Psoas muscle (tissue), 8 donors: Measurements from ENCODE around the gene EFCAB11. TPM values are rescaled to one million over a fixed set of nuclear protein-coding genes. Genes with fewer than 3 reads are reported as not detected.
A peak's percentile ranks its signal among the peaks of the same experiment; 100 is the strongest.

Experiments used
- ATAC-seq, 4 donors: fragments of 200-7000 bp; cut with Tn5 transposase; one replicate each; pipeline ENCODE4 v1.9.1; 2020; ENCODE audit warnings: moderate library complexity in 3 of 4, mild to moderate bottlenecking in 2 of 4
- DNase-seq, 2 donors: peaks; one replicate each; pipeline ENCODE4 v3.0.0-alpha.2; 2020
- H3K27ac ChIP-seq: fragments of 200-600 bp; one replicate; pipeline ENCODE4 v1.8.0; 2022
- H3K27me3 ChIP-seq, 3 donors: fragments of 200-600 bp in 1 of 3; one replicate each; pipeline versions ENCODE4 v1.6.1 to v1.8.0; 2013 to 2022; ENCODE audit warnings: low read length in 2 of 3, mild to moderate bottlenecking in 2 of 3, moderate library complexity in 1 of 3; ENCODE audit not compliant: insufficient read depth in 3 of 3
- H3K36me3 ChIP-seq, 2 donors: fragments of 200-600 bp in 1 of 2; one replicate each; pipeline versions ENCODE4 v1.6.1 to v1.8.0; 2013 to 2022; ENCODE audit warnings: low read depth in 1 of 2, mild to moderate bottlenecking in 1 of 2, moderate library complexity in 1 of 2; ENCODE audit not compliant: insufficient read depth in 1 of 2
- H3K4me1 ChIP-seq: fragments of 200-600 bp; one replicate; pipeline ENCODE4 v1.8.0; 2022
- H3K4me3 ChIP-seq: fragments of 200-600 bp; one replicate; pipeline ENCODE4 v1.8.0; 2022; ENCODE audit warnings: mild to moderate bottlenecking
- H3K9me3 ChIP-seq: fragments of 200-600 bp; one replicate; pipeline ENCODE4 v1.8.0; 2022
- CTCF ChIP-seq: fragments of 200-600 bp; IDR thresholded peaks from one replicate; pipeline ENCODE4 v1.8.0; 2022; ENCODE audit warnings: antibody characterized with exemption
- WGBS, 3 donors: extraction: QIAGEN DNeasy Blood & Tissue Kit; methylation state at CpG; one replicate each; pipeline versions ENCODE4 v1.1.6 to v1.1.7; 2013; 5-methylcytosine and 5-hydroxymethylcytosine counted together
- intact Hi-C, 2 donors: fragments of 100-400 bp; cut with DNase I; formaldehyde crosslinking; loops; one replicate each; pipeline versions ENCODE4 v1.11.0 to v1.14.2; 2022
- polyA plus RNA-seq, 3 donors: library from polyadenylated mRNA; stranded (reverse); fragments of 200-250 nt; gene quantifications; one replicate each; pipeline ENCODE4 v1.2.3, GENCODE V29; 2013
- total RNA-seq, 4 donors: library from RNA; stranded (reverse); fragmentation: NEBNext Ultra II Directional in 2 of 4; extraction: Animal tissue kit (Norgen Biotek cat#: 25700) in 2 of 4; gene quantifications; one replicate each; pipeline versions ENCODE4 v1.2.1 to v1.2.4, GENCODE V29; 2021 to 2023
- donor health status: healthy with polysubstance abuse.
- donor health status: DM: no; HTN: no; CAD: no; lungs with moderate emphysema.
- donor health status: Bipolar disorder and iron deficiency.
- donor health status: healthy.
- donor health status: DM: yes; HTN: yes; CAD: no.
- donor health status: DM: no; HTN: no; CAD: no.
- donor health status: DM: no; HTN: no; CAD: no.
- donor health status: DM: yes; HTN: yes; CAD: no.

Gene EFCAB11
- total and polyA plus RNA-seq, 7 donors, result 0.59 to 5.3 (median 2.4) TPM

GRCh38 chr14:89956661-89957009 is 2.1 kb upstream of the EFCAB11 start:
- Histone ChIP-seq H3K36me3 (peaks cover 0 to 12% of the 10 kb centered on the region in 2 donors), H3K4me1 (peaks cover 20% of the 10 kb centered on the region), H3K4me3 (peak overlapping the region; percentile 91), H3K27me3 (no peaks in the 10 kb centered on the region), H3K27ac (peak overlapping the region; percentile 95), H3K9me3 (no peaks in the 10 kb centered on the region)
- WGBS, 3 donors, result 27 to 31% (median 28%) methylated on average over 15 of the region's 15 CpGs
- DNase-seq, result no peak
- ATAC-seq, result no peak
- intact Hi-C loops, result loop anchor here in 1 of 2 donors (10.0 kb wide), 1 partner anchor 1402 kb away; the partner anchor contains the start of gene PTPN21
- no peak for TF ChIP-seq CTCF

GRCh38 chr14:89955745-89956660 is 1.5 kb upstream of the EFCAB11 start, which contains the start of gene TDP1:
Gene TDP1 (plus strand): TSS chr14:89955927. CDS start chr14:89963115, 7,188 bp downstream.
- intact Hi-C loops, result loop anchor here in 1 of 2 donors (10.0 kb wide), 1 partner anchor 1401 kb away; the partner anchor contains the start of gene PTPN21
- Histone ChIP-seq H3K4me1 (peaks cover 20% of the 10 kb centered on the region), H3K27ac (peak within 1 kb of the TSS; percentile 95), H3K4me3 (peak within 1 kb of the TSS; percentile 91), H3K9me3 (no peaks in the 10 kb centered on the region), H3K27me3 (no peaks in the 10 kb centered on the region), H3K36me3 (peaks cover 0 to 12% of the 10 kb centered on the region in 2 donors)
- ATAC-seq (peak; percentile 87 to 93 (median 90)), DNase-seq (peak; percentile 97)
- 0 to 1% (median 0%) methylated on average over 74 to 84 of the region's 84 CpGs for WGBS, 3 donors
- peak; percentile 7 for TF ChIP-seq CTCF

- H3K27ac ChIP-seq, result peak overlapping the region; percentile 95
- H3K9me3 ChIP-seq, result no peaks in the 10 kb centered on the region
- H3K4me3 ChIP-seq, result peak overlapping the region; percentile 91
- intact Hi-C loops, result loop anchor here in 1 of 2 donors (10.0 kb wide), 1 partner anchor 1400 kb away; the partner anchor contains the start of gene PTPN21
- H3K36me3 ChIP-seq, result peaks cover 0 to 13% of the 10 kb centered on the region in 2 donors
- DNase-seq, result no peak
- H3K27me3 ChIP-seq, result no peaks in the 10 kb centered on the region
- ATAC-seq, result peak; percentile 19 to 60 (median 36)
- WGBS, 3 donors, result 0 to 2% (median 1%) methylated on average over 20 of the region's 20 CpGs
- H3K4me1 ChIP-seq, result peaks cover 20% of the 10 kb centered on the region
- no peak for TF ChIP-seq CTCF
Observed at GRCh38 chr14:89955022-89955744, 653 bp upstream of the EFCAB11 start.

GRCh38 chr14:89953602-89954001 is 928 bp downstream of the EFCAB11 start:
- TF ChIP-seq CTCF, result no peak
- no peaks in the 10 kb centered on the region for H3K27me3 ChIP-seq
- H3K4me3 ChIP-seq, result peak overlapping the region; percentile 91
- H3K27ac ChIP-seq, result no peak overlapping the region
- WGBS, 3 donors, result 50 to 59% (median 53%) methylated on average over 1 of the region's 1 CpG
- DNase-seq, result no peak
- no peaks in the 10 kb centered on the region for H3K9me3 ChIP-seq
- no peak for ATAC-seq
- peaks cover 0 to 16% of the 10 kb centered on the region in 2 donors for H3K36me3 ChIP-seq
- intact Hi-C loops, result loop anchor here in 1 of 2 donors (10.0 kb wide), 1 partner anchor 1399 kb away; the partner anchor contains the start of gene PTPN21
- peaks cover 20% of the 10 kb centered on the region for H3K4me1 ChIP-seq
